Urinary bladder (tissue), 4 donors: ENCODE results near the gene SERPINA3. TPM values are rescaled to one million over a fixed set of nuclear protein-coding genes. Genes with fewer than 3 reads are reported as not detected.

Experiments used
- DNase-seq: peaks from one replicate; pipeline ENCODE4 v3.0.0-alpha.2; 2015; ENCODE audit errors: extremely low spot score
- H3K27ac ChIP-seq: one replicate; pipeline ENCODE4 v1.5.1; 2013; ENCODE audit warnings: low read depth, mild to moderate bottlenecking, moderate library complexity
- H3K36me3 ChIP-seq: one replicate; pipeline ENCODE4 v1.6.1; 2013; ENCODE audit warnings: mild to moderate bottlenecking, moderate library complexity; ENCODE audit not compliant: insufficient read depth
- H3K4me1 ChIP-seq: one replicate; pipeline ENCODE4 v1.6.1; 2013; ENCODE audit warnings: mild to moderate bottlenecking, moderate library complexity; ENCODE audit not compliant: insufficient read depth
- H3K4me3 ChIP-seq: one replicate; pipeline ENCODE4 v1.5.1; 2013; ENCODE audit warnings: low read depth, low read length
- WGBS: extraction: QIAGEN DNeasy Blood & Tissue Kit; methylation state at CpG from one replicate; pipeline ENCODE4 v1.1.7; 2013; 5-methylcytosine and 5-hydroxymethylcytosine counted together
- polyA plus RNA-seq: library from polyadenylated mRNA; stranded (reverse); fragments of 200-250 nt; gene quantifications from one replicate; pipeline ENCODE4 v1.2.3, GENCODE V29; 2013
- total RNA-seq: library from RNA; depleted of rRNA; stranded (reverse); fragments of >200 nt; gene quantifications from one replicate; pipeline ENCODE4 v1.2.3, GENCODE V29; 2014
- donor health status: healthy with polysubstance abuse.
- donor health status: healthy.

The SERPINA3 gene
- total and polyA plus RNA-seq, 2 donors = 3.5 to 842 TPM

GRCh38 chr14:94622653-94623421 is 10.6 kb downstream of the SERPINA3 start:
- 59% methylated on average over 6 of the region's 6 CpGs for WGBS
- no peak overlapping the region for H3K27ac ChIP-seq
- H3K36me3 ChIP-seq = no peaks in the 10 kb centered on the region
- no peak overlapping the region for H3K4me3 ChIP-seq
- H3K4me1 ChIP-seq = no peaks in the 10 kb centered on the region
- no peak for DNase-seq

- no peak for DNase-seq
- no peak overlapping the region for H3K4me3 ChIP-seq
These were observed 11.2 kb downstream of the SERPINA3 start for GRCh38 chr14:94623422-94623809.

DNA sequence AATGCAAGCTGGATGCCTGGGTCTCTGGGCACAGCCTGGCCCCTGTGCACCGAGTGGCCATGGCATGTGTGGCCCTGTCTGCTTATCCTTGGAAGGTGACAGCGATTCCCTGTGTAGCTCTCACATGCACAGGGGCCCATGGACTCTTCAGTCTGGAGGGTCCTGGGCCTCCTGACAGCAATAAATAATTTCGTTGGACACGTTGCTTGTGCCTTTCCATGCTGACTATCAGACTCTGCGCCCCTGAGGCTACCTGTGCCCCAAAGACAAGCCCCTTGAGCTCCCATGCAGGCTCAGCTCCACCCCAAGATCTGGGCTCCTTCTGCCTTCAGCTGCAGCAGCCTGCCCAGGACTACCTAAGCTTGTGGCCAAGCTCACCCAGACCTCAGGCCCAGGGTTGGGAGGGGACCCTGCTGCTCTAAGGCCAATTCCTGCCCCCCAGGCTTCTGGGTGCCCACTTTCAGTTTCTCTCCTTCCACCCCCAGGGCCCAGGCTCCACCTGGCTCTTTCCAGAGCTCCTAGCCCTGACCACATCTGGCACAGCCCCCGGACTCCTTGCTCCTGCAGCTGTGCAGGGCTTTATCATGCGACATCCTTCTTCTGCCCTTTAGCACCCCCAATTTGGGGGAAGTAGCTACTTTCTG is 11.8 kb downstream of the SERPINA3 start:
- H3K27ac ChIP-seq = no peak overlapping the region
- no peak overlapping the region for H3K4me3 ChIP-seq
- 75% methylated on average over 7 of the region's 7 CpGs for WGBS
- no peaks in the 10 kb centered on the region for H3K36me3 ChIP-seq
- no peaks in the 10 kb centered on the region for H3K4me1 ChIP-seq
- DNase-seq = no peak

More at GRCh38 chr14:94623422-94623809, 11.2 kb downstream of the SERPINA3 start:
- no peak overlapping the region for H3K27ac ChIP-seq
- H3K4me1 ChIP-seq = no peaks in the 10 kb centered on the region
- 90% methylated on average over 4 of the region's 4 CpGs for WGBS
- H3K36me3 ChIP-seq = no peaks in the 10 kb centered on the region

DNA sequence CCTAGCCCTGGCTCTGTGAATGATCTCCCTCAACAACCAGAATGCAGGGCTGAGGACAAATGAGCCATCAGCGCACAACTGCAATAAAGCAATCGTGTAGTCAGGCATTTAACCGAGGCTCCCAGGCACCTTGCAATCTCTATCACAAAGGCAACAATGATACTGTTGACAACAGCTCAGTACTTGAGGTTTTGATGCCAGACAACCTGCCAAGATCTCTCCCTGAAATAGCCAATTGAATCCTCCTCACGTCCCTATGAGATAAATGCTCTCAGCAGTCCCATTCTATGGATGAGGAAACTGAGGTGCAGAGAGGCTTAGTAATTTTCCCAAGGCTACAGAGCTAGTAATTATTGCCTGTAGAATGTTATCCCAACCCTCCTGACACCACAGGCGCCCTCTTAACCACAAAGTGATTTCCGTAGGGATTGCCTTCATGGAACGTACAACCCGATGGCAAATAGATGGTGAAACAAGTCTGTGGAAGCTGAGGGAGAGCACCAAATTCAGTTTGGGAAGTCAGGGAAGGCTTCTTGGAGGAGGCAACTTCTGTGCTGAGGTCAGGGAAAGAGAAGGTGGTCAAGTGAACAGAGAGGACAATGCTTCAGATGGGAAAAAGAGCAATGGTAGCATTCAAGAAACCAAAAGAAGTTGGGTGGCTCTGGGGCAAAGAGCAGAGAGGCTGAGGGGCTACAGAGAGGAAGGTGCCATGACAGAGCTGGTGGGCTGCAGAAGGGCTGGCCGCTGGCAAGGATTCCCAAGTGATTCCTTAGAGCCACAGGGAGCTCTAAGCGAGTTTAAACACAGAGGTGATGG is 12.6 kb downstream of the SERPINA3 start:
- no peaks in the 10 kb centered on the region for H3K4me1 ChIP-seq
- no peak overlapping the region for H3K27ac ChIP-seq
- no peak for DNase-seq
- no peak overlapping the region for H3K4me3 ChIP-seq
- H3K36me3 ChIP-seq = no peaks in the 10 kb centered on the region
- 73% methylated on average over 10 of the region's 10 CpGs for WGBS

DNA sequence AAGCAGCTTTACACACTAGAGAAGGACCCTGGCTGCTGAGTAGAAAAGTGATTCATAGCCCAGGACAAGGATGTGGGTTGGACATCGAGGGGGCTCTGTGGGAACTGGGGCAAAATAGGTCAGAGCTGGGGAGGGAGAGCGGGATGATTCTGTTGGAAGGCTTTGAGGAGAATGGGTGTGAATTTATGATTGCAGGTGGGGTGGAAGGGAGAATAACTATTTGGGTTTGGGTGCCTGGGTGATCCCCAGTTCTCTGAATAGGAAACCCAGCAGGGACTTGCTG is 13.1 kb downstream of the SERPINA3 start:
- Histone ChIP-seq H3K27ac (no peak overlapping the region), H3K4me3 (no peak overlapping the region), H3K36me3 (no peaks in the 10 kb centered on the region), H3K4me1 (no peaks in the 10 kb centered on the region)
- no peak for DNase-seq
- WGBS = 71% methylated on average over 2 of the region's 2 CpGs

- Histone ChIP-seq H3K36me3 (no peaks in the 10 kb centered on the region), H3K4me3 (no peak overlapping the region), H3K4me1 (no peaks in the 10 kb centered on the region), H3K27ac (no peak overlapping the region)
- 74% methylated on average over 5 of the region's 5 CpGs for WGBS
- no peak for DNase-seq
These were observed 16.4 kb downstream of the SERPINA3 start for GRCh38 chr14:94628578-94628977.

DNA sequence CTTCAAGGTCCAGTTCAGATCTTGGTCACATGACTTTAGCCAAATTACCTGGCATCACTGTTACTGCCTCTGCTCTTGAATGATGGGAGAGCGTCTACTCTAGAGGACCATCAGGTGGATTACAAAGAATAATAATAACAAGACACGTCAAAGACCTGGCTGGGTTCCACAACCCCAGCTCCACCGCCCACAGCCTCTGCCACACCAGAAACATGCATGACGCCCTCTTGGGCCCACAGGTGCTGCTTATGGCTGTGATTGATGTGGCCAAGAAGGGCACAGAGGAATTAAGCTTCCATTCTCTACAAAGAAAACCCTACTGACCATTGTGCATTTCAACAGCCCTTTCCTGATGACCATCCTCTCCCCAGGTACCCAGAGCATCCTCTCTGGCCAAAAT is 18.2 kb downstream of the SERPINA3 start:
- no peak overlapping the region for H3K4me3 ChIP-seq
- no peaks in the 10 kb centered on the region for H3K4me1 ChIP-seq
- DNase-seq = no peak
- no peaks in the 10 kb centered on the region for H3K36me3 ChIP-seq
- no peak overlapping the region for H3K27ac ChIP-seq
- 84% methylated on average over 4 of the region's 4 CpGs for WGBS

- Histone ChIP-seq H3K27ac (no peak overlapping the region), H3K4me3 (no peak overlapping the region), H3K4me1 (no peaks in the 10 kb centered on the region), H3K36me3 (no peaks in the 10 kb centered on the region)
- DNase-seq = no peak
- 96% methylated on average over 1 of the region's 1 CpG for WGBS
These were observed 18.9 kb downstream of the SERPINA3 start for GRCh38 chr14:94631050-94631449.

- Histone ChIP-seq H3K27ac (no peak overlapping the region), H3K36me3 (no peaks in the 10 kb centered on the region), H3K4me3 (no peak overlapping the region), H3K4me1 (peaks cover 1% of the 10 kb centered on the region)
- 86% methylated on average over 7 of the region's 7 CpGs for WGBS
- DNase-seq = no peak
These were observed 19.5 kb downstream of the SERPINA3 start for GRCh38 chr14:94631536-94632304.

GRCh38 chr14:94632305-94632590 is 20.1 kb downstream of the SERPINA3 start:
- 82% methylated on average over 4 of the region's 4 CpGs for WGBS
- H3K4me1 ChIP-seq = peaks cover 1% of the 10 kb centered on the region

DNA sequence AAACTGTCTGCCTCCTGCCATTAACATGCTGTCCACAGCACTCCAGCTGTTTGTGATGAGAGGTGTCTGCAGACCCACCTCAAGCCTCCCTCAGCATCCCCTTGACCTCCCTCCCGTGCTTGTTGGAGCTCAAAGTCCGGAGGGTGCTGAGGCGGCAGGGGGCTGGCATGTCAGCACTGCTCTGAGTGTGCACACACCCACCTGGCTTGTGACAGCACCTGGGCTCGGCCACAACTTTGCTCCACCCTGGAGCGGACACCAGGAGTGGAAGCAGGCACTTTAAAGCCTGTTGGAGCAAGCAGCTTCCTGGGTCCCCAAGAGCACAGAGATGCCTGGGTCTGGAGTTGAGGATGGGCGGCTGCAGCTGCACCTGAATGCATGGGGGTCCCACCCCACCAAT is 20.9 kb downstream of the SERPINA3 start:
- no peak overlapping the region for H3K27ac ChIP-seq
- H3K36me3 ChIP-seq = no peaks in the 10 kb centered on the region
- WGBS = 78% methylated on average over 6 of the region's 6 CpGs
- peaks cover 1% of the 10 kb centered on the region for H3K4me1 ChIP-seq
- no peak overlapping the region for H3K4me3 ChIP-seq
- DNase-seq = no peak

More at GRCh38 chr14:94632305-94632590, 20.1 kb downstream of the SERPINA3 start:
- H3K4me3 ChIP-seq = no peak overlapping the region
- H3K27ac ChIP-seq = no peak overlapping the region
- DNase-seq = no peak
- H3K36me3 ChIP-seq = no peaks in the 10 kb centered on the region

DNA sequence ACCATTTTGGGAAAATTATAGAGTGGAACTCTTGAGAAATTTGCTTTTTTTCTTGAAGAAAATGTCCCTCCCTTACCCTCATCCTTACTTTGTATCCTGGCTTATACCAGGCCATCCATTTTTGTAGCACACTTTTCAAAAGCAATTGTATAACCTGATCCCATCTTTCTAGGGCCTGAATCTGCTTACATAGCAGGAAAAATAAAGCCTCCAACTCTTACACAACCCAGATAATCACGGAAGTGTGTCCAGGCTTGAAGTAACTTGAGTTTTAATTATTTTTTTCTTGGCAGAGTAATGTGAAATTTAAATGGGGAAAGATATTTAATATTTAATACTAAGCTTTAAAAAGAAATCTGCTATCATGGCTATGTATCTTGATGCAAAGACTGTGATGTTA is 23.0 kb downstream of the SERPINA3 start:
- no peak overlapping the region for H3K4me3 ChIP-seq
- no peak overlapping the region for H3K27ac ChIP-seq
- H3K36me3 ChIP-seq = no peaks in the 10 kb centered on the region
- 49% methylated on average over 1 of the region's 1 CpG for WGBS
- peaks cover 1% of the 10 kb centered on the region for H3K4me1 ChIP-seq
- no peak for DNase-seq

DNA sequence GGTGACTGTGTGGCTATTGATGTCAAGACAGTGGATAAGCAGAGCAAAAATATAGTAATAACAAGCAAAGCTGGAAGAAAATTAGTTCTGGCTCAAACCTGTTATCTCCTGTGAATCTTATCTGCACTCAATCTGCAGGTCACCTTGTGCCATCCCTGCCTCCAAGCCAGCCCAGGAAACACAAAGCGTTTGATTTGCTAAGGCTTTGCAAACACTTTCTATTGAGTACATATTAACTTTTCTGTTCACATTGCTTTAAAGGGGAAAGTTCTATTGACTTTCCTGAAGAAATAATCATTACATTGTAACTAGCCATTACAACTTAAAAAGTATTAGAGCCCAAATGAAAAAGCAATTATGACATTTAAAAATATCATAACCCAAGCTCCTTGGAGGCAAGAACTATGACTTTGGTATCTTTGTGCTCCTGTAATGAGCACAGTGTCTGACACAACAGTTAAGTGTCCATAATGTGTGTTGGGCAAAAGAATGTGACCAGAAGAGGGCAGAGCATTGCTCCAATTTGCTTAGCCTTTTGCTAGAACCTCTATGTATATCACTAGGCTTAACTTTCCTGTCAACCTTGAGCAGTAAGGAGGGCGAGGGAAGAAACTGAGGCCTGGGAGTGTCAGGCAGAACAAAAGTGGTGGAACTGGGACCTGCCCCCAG is 24.7 kb downstream of the SERPINA3 start:
- Histone ChIP-seq H3K27ac (no peak overlapping the region), H3K36me3 (no peaks in the 10 kb centered on the region), H3K4me3 (no peak overlapping the region), H3K4me1 (peaks cover 1% of the 10 kb centered on the region)
- 76% methylated on average over 2 of the region's 2 CpGs for WGBS
- no peak for DNase-seq
